Esophagus muscularis mucosa (tissue), 4 donors: Measurements from ENCODE around the gene SLCO2B1. TPM values are rescaled to one million over a fixed set of nuclear protein-coding genes. Genes with fewer than 3 reads are reported as not detected.

ENCODE experiments used
- DNase-seq: peaks from one replicate; pipeline ENCODE4 v3.0.0-alpha.2; 2017; ENCODE audit errors: extremely low spot score
- H3K27ac ChIP-seq, 4 donors: fragments of 200-600 bp; sonication (generic); replicated peaks in 1 of 4; 1 replicate in 3 of 4; 2 replicates in 1 of 4; pipeline ENCODE4 v1.5.1; 2016 to 2019; ENCODE audit warnings: mild to moderate bottlenecking in 1 of 4
- H3K27me3 ChIP-seq, 4 donors: fragments of 200-600 bp; sonication (generic); one replicate each; pipeline versions ENCODE4 v1.5.1 to v1.6.0; 2016 to 2019
- H3K36me3 ChIP-seq, 4 donors: fragments of 200-600 bp; sonication (generic); one replicate each; pipeline ENCODE4 v1.5.1; 2016 to 2019
- H3K4me1 ChIP-seq, 4 donors: fragments of 200-600 bp; sonication (generic); one replicate each; pipeline ENCODE4 v1.5.1; 2016 to 2019
- H3K4me3 ChIP-seq, 4 donors: fragments of 200-600 bp; sonication (generic); 1 replicate in 2 of 4; 2 replicates in 2 of 4; pipeline ENCODE4 v1.5.1; 2016 to 2019; ENCODE audit warnings: mild to moderate bottlenecking in 4 of 4, moderate library complexity in 1 of 4
- H3K9me3 ChIP-seq, 4 donors: fragments of 200-600 bp; sonication (generic); 1 replicate in 3 of 4; 2 replicates in 1 of 4; pipeline ENCODE4 v1.5.1; 2016 to 2019
- CTCF ChIP-seq, 3 experiments: fragments of 200-600 bp in 2 of 3; fragments of 450-650 bp in 1 of 3; sonication (generic) in 2 of 3; IDR thresholded peaks; one replicate each; pipeline ENCODE4 v1.5.1; 2017 to 2019; ENCODE audit warnings: antibody characterized with exemption in 3 of 3, mild to moderate bottlenecking in 2 of 3, moderate library complexity in 1 of 3
- EP300 ChIP-seq: sonication (generic); formaldehyde crosslinking; IDR thresholded peaks from one replicate; pipeline ENCODE4 v1.6.1; 2017; ENCODE audit warnings: antibody characterized with exemption
- POLR2A ChIP-seq: fragments of 450-650 bp; IDR thresholded peaks from one replicate; pipeline ENCODE4 v1.6.1; 2017; ENCODE audit warnings: antibody characterized with exemption, moderate library complexity, mild to moderate bottlenecking, low read depth
- POLR2AphosphoS5 ChIP-seq, 2 donors: sonication (generic); formaldehyde crosslinking; IDR thresholded peaks; one replicate each; pipeline ENCODE4 v1.6.1; 2017; ENCODE audit warnings: antibody characterized with exemption in 2 of 2
- WGBS: methylation state at CpG from one replicate; pipeline ENCODE4 v1.1.5; 2018; 5-methylcytosine and 5-hydroxymethylcytosine counted together
- intact Hi-C: fragments of 100-400 bp; cut with DNase I; formaldehyde crosslinking; loops from one replicate; pipeline ENCODE4 v1.15.1; 2023
- total RNA-seq, 4 donors: library from RNA; depleted of rRNA; stranded (reverse); fragments of >200 nt; gene quantifications; one replicate each; pipeline versions ENCODE4 v1.1.0 to v1.2.1, GENCODE V29; 2016

Gene SLCO2B1
- total RNA-seq, 4 donors from 2014 or later, result 30.5 to 61.1 (median 33.0) TPM

- H3K4me3 ChIP-seq, result no peak overlapping the region
- intact Hi-C loops, result no loop called here
- H3K9me3 ChIP-seq, result no peaks in the 10 kb centered on the region
- WGBS, result 78% methylated on average over 3 of the region's 4 CpGs
- no peaks in the 10 kb centered on the region for H3K36me3 ChIP-seq
- no peak for DNase-seq
- TF ChIP-seq CTCF (IDR thresholded peaks at IDR 0.05) (no peak), POLR2AphosphoS5 (IDR thresholded peaks at IDR 0.05) (no peak), EP300 (no peak), POLR2A (no peak)
- peaks cover 0 to 6% (median 0%) of the 10 kb centered on the region in 4 donors for H3K27me3 ChIP-seq
- no peak overlapping the region for H3K27ac ChIP-seq
- no peaks in the 10 kb centered on the region for H3K4me1 ChIP-seq
Measured at GRCh38 chr11:75225794-75226193, 74.9 kb downstream of the SLCO2B1 start.

- no peaks in the 10 kb centered on the region for H3K4me1 ChIP-seq
- WGBS, result 67% methylated on average over 1 of the region's 2 CpGs
- intact Hi-C loops, result no loop called here
Measured at GRCh38 chr11:75229466-75229865, 78.6 kb downstream of the SLCO2B1 start.

GRCh38 chr11:75230621-75231020 lies 79.7 kb downstream of the SLCO2B1 start:
- Histone ChIP-seq H3K4me3 (no peak overlapping the region), H3K4me1 (no peaks in the 10 kb centered on the region), H3K27me3 (peaks cover 0 to 18% (median 0%) of the 10 kb centered on the region in 4 donors), H3K36me3 (no peaks in the 10 kb centered on the region), H3K27ac (no peak overlapping the region), H3K9me3 (no peaks in the 10 kb centered on the region)
- TF ChIP-seq CTCF (IDR thresholded peaks at IDR 0.05), result no peak
- no peak for TF ChIP-seq EP300
- TF ChIP-seq POLR2A, result no peak
- TF ChIP-seq POLR2AphosphoS5 (IDR thresholded peaks at IDR 0.05), result no peak
- WGBS, result 79% methylated on average over 2 of the region's 2 CpGs
- intact Hi-C loops, result no loop called here
- no peak for DNase-seq

More at GRCh38 chr11:75229466-75229865, 78.6 kb downstream of the SLCO2B1 start:
- TF ChIP-seq POLR2AphosphoS5 (IDR thresholded peaks at IDR 0.05), result no peak
- TF ChIP-seq POLR2A, result no peak
- TF ChIP-seq EP300, result no peak
- no peak for TF ChIP-seq CTCF (IDR thresholded peaks at IDR 0.05)
- Histone ChIP-seq H3K27ac (no peak overlapping the region), H3K27me3 (peaks cover 0 to 9% (median 0%) of the 10 kb centered on the region in 4 donors), H3K9me3 (no peaks in the 10 kb centered on the region), H3K36me3 (no peaks in the 10 kb centered on the region), H3K4me3 (no peak overlapping the region)
- no peak for DNase-seq

GRCh38 chr11:75233754-75234172 lies 82.9 kb downstream of the SLCO2B1 start:
- 45% methylated on average over 3 of the region's 3 CpGs for WGBS
- Histone ChIP-seq H3K36me3 (no peaks in the 10 kb centered on the region), H3K27me3 (peaks cover 0 to 41% (median 0%) of the 10 kb centered on the region in 4 donors), H3K4me3 (no peak overlapping the region), H3K4me1 (no peaks in the 10 kb centered on the region), H3K9me3 (no peaks in the 10 kb centered on the region), H3K27ac (no peak overlapping the region)
- TF ChIP-seq POLR2AphosphoS5 (IDR thresholded peaks at IDR 0.05) (no peak), CTCF (IDR thresholded peaks at IDR 0.05) (no peak), POLR2A (no peak), EP300 (no peak)
- intact Hi-C loops, result no loop called here
- no peak for DNase-seq

- no peak overlapping the region for H3K27ac ChIP-seq
- peaks cover 8 to 56% (median 13%) of the 10 kb centered on the region in 4 donors for H3K27me3 ChIP-seq
- peaks cover 6 to 11% (median 10%) of the 10 kb centered on the region in 4 donors for H3K4me1 ChIP-seq
- H3K9me3 ChIP-seq, result no peaks in the 10 kb centered on the region
- no peaks in the 10 kb centered on the region for H3K36me3 ChIP-seq
- intact Hi-C loops, result no loop called here
- DNase-seq, result no peak
- TF ChIP-seq POLR2A (no peak), CTCF (IDR thresholded peaks at IDR 0.05) (no peak), EP300 (no peak), POLR2AphosphoS5 (IDR thresholded peaks at IDR 0.05) (no peak)
- 56% methylated on average over 6 of the region's 8 CpGs for WGBS
- no peak overlapping the region for H3K4me3 ChIP-seq
Measured at GRCh38 chr11:75236062-75236461, 85.2 kb downstream of the SLCO2B1 start.
